HG03432 (cell line): ENCODE data around the gene FIGN.

ENCODE experiments used
- ATAC-seq: cut with Tn5 transposase; IDR thresholded peaks from one replicate; pipeline ENCODE4 v1.9.1; 2021; ENCODE audit warnings: mild to moderate bottlenecking, moderate library complexity; ENCODE audit not compliant: unreplicated experiment

Gene FIGN

GRCh38 chr2:163572850-163573249 is 163.0 kb downstream of the FIGN start:
- no peak for ATAC-seq

- no peak for ATAC-seq
Measured at GRCh38 chr2:163571423-163572102, 164.2 kb downstream of the FIGN start.

GRCh38 chr2:163570391-163570790 is 165.4 kb downstream of the FIGN start:
- no peak for ATAC-seq

DNA sequence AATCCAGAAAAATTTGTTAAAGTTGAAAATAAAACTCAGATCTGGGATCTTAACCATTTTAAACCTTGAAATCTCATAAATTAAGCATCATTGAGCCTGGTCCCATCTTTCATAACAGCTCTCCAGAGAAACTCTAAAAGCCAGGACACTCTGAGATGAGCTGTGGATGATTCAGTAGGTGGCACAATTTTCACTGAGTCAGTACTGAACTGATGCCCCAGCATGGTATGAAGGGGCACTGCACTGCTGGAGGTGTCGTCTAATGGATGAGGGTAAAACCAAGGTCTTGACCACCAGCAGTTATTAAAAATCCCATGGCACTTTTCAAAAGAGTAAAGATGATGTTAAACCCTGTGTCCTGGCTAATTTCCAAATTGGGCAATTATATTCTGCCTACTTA is 170.6 kb downstream of the FIGN start:
- ATAC-seq: no peak

DNA sequence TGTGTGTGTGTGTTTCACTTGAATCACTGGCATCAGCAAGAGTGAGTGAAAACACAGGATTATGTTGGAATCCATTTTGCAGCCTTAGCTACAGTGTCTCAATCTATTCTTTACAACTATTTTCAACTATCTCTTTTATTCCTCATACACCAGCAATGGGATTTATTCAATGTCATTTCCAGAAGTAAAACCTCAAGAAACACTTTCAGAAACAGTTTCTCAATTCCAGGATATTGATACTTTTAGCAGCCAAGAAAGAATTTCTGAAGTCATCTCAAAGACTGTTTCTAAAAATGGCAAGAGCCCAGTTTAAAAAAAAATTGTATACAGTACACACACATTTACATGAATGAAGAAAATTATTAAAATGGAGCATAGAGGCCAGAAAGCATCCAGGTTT is 171.6 kb downstream of the FIGN start:
- no peak for ATAC-seq

DNA sequence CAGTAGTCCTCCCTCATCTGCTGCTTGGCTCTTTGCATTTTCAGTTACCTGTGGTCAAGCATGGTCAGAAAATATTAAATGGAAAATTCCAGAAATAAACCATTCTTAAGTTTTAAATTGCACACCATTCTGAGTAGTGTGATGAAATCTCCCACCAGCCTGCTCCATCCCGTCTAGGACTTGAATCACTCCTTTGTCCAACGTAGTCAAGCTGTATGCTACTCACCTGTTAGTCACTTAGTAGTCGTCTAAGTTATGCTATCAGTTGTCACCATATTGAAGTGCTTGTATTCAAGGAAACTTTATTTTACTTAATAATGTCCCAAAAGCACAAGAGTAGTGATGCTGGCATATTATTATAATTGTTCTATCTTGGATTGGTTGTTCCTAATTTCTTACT is 172.5 kb downstream of the FIGN start:
- ATAC-seq: no peak

GRCh38 chr2:163558251-163559021 is 177.4 kb downstream of the FIGN start:
- no peak for ATAC-seq

GRCh38 chr2:163556511-163556910 is 179.3 kb downstream of the FIGN start:
- ATAC-seq: no peak

GRCh38 chr2:163554864-163555263 is 180.9 kb downstream of the FIGN start:
- ATAC-seq: no peak

DNA sequence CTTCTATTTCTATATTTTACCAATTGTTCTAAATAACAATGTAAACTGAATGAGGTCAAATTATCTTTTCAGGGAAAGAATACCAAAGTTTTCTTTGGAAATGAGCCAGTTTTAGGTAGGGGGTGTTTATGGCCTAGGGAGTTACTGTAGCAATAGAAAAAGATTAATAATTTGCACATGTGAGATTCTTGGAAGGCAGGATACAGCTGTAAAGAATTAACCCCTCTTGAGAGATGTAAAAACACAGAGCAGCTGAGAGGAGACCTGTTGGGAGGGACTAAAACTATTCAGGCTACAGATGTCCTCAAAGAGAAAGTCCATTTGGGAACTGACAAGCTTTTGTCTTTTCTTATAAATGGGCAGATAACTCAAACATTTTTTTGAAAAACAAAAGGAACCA is 182.2 kb downstream of the FIGN start:
- no peak for ATAC-seq

GRCh38 chr2:163552758-163553157 is 183.1 kb downstream of the FIGN start:
- no peak for ATAC-seq

DNA sequence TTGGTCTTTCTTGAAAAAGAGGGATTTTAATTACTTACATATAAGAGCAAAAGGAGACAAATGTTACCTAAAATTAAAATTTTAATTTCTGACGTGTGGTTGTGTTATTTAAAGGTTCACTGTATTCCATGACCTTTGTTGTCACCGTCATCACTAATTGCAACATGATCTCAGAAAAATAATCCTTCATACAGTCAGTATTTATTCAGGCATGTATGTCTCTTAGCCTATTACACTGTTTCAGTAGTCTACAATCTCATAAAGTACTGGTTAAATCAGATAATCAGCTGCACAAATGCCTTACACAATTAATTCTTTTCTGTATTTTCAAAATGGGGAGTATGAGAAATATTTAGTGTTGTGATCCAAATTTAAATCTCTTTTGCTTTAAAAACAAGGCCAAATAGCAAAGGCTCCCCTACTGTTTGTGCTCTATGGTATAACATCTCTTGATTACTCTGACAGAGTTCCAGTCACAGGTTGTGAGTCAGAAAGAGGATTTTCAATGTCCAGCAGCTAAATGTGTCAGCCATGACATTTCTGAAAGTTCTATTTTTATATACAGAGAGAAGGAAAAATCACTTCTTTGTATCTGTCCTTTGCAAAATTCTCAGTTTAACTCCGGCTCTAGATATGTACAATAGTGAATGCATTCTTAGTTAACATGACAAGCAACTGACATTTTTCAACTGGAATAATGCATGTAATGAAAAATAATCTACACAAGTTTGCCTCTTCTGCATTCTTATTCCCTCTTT is 184.0 kb downstream of the FIGN start:
- no peak for ATAC-seq

- no peak for ATAC-seq
Measured at GRCh38 chr2:163548970-163549369, 186.8 kb downstream of the FIGN start.
